LHCN-M2 (cell line): Measurements from ENCODE around the gene PINLYP. TPM values are rescaled to one million over a fixed set of nuclear protein-coding genes. Genes with fewer than 3 reads are reported as not detected.

Experiments
- DNase-seq: peaks from one replicate; pipeline ENCODE4 v3.0.0-alpha.2; 2012; ENCODE audit warnings: low read depth
- total RNA-seq: library from RNA; depleted of rRNA; stranded (reverse); fragments of >200 nt; gene quantifications from 2 replicates; pipeline ENCODE4 v1.2.3, GENCODE V29; 2014

Gene PINLYP
- total RNA-seq, 1 experiment from 2014 or later, result 0.29 TPM

DNA sequence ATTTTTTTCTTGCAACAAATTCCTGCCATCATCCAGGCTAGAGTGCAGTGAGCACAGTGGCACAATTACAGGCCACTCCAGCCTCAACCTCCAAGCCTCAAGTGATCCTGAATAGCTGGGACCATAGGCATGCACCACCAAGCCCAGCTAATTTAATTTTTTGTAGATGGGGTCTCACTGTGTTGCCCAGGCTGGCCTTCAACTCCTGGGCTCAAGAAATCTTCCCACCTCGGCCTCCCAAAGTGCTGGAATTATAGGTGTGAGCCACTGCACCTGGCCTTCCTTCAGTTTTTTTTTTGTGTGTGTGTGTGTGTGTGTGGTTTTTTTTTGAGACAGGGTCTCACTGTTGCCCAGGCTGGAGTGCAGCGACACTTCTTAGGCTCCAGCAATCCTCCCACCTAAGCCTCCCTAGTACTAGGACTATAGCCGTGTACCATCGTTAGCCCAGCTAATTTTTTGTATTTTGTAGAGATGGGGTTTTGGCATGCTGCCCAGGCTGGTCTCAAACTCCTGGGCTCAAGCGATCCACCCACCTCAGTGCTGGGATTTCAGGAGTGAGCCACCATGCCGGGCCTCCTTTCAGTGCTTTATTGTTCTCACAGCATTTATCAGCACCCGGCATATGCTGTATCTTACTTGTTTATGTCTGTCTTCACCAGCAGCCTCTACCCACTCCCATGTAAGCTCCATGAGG is 30.4 kb downstream of the PINLYP start:
- DNase-seq, result no peak

DNA sequence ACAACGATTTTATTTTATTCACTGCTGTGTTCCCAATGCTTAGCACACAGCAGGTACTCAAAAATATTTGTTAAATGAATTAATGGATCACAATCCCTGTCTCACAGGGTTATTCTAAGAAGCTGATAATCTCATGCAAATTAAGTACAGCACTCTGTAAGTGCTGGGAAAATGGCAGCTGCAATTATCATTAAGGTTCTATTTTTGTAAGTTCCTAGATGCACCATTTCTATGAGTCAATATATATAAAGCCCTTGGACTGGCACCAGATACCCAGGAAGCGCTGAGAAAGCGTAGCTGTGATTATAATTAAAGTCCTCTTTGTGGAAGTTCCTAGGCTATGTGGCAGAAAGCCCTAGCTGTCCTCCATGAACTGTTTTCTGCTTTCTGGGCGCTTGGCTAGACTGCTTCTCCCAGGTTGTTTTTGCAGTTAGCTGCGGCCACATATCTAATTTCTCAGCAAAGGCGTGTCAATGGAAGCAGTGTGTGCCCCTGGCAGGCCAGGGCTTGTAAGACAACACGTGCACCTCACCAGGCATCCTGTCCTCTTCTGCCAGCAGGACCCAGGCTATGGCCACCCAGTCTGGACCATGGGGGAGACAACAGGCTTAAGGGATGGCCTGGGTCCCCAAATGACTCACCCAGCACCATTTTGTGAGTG is 31.1 kb downstream of the PINLYP start:
- no peak for DNase-seq

GRCh38 chr19:43607238-43608205 is 31.9 kb downstream of the PINLYP start:
- no peak for DNase-seq

GRCh38 chr19:43609872-43610271 is 34.3 kb downstream of the PINLYP start:
- DNase-seq, result no peak

- DNase-seq, result no peak
Observed at GRCh38 chr19:43610493-43610892, 34.9 kb downstream of the PINLYP start.

DNA sequence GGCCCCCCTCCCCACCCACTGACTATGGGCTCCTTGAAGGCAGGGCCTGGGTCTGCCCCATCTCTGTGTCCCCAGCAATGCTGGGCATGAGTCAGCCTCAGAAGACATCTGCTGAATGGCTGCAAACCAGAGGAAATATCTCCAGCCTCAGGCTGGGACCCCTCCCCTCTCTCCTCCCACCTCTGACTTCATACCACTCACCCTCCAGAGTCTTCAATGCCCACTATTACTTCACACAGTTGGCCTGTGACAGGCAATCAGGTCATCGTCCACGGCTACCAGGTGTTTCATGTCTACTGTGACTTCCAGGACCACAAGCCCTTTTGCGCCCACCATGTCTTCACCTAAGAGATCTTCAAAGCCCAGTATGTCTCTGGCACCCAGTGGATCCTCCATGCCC is 36.2 kb downstream of the PINLYP start, which contains the start of gene SRRM5:
TSS of gene SRRM5 (plus strand) at position 301 of the 400 bp plus-strand sequence. CDS start at position 335, 34 bp downstream.
- DNase-seq, result no peak

DNA sequence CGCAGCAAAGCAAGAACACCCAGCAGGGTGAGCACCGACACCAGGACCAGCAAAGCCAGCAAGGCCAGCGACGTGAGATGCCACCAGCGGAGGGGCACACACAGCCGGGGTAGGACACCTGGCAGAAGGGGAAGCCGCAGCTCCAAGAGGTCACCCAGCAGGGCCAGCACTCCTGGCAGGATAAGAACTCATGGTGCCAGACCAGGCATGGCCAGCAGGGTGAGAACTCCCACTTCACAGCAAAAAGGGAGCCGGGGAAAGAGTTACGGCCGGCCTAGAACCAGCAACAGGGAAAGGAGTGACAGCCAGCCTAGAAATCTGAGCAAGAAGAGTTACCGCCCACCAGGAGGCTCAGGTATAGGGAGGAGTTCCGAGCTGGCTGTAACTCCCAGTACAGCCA is 36.8 kb downstream of the PINLYP start:
- DNase-seq, result no peak

DNA sequence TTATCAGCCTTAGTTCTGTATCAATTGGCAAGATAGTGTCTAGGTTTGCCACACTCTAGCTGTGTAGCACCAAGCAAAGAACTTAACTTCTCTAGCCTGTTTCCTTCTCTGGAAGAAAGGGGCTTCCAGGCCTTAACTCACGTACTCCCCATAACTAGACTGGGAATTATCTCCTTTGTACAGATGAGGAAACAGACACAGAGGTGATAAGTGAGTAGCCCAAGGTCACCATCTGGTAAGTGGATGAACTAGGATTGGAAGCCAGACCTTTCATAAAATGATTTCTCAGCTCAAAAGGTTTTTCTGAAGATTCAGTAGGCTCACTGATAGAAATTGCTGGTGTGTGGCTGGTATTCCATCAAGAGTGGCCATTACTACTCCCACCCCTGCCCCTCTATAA is 40.7 kb downstream of the PINLYP start:
- no peak for DNase-seq

- DNase-seq, result no peak
Observed at GRCh38 chr19:43616954-43617353, 41.4 kb downstream of the PINLYP start.

GRCh38 chr19:43618921-43619261 is 43.3 kb downstream of the PINLYP start:
- no peak for DNase-seq

DNA sequence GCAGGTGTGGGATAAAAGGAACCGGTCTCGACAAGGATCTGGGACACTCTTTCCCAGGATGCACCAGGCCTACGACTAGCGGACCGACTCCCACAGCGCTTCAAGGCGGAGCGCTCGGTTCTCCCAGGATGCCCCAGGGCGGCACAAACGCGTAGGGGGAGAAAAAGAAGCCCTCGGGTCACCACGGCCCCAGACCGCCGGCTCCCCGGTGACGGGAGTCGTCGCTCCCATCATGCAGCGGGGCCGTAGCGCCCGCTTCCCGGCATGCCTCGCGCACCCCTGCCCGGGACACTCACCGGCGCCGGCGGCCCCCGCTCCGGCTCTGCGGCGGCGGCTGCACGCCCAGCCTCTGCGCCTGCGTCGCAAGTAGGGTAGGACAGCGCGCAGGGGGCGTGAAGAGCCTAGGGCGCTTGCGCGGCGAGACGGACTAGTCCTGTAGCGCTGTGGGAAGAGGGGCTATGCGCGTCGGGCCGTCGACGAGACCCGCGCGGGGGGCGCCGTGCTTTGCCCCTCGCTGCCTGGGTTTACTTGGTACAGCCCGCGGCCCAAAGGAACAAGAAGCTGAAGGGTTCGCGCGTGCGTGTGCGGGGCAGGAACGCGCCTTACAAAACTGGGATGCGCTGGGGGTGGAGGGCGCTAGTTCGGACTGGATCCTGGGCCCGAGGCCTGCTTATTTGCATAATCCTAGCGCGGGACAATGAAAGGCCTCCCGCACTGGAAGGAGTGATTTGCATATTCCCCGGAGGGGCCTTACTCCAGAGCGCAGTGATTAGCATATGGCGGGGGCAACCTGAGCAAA is 43.9 kb downstream of the PINLYP start, which contains the start of gene ZNF428:
TSS of gene ZNF428 (minus strand) at position 368 of the 799 bp plus-strand sequence. CDS start 5,325 bp downstream, outside the sequence.
- peak; percentile 88 for DNase-seq

- no peak for DNase-seq
Observed at GRCh38 chr19:43620061-43621001, 44.7 kb downstream of the PINLYP start.

GRCh38 chr19:43622070-43622469 is 46.5 kb downstream of the PINLYP start:
- no peak for DNase-seq

GRCh38 chr19:43622956-43623355 is 47.4 kb downstream of the PINLYP start:
- no peak for DNase-seq

DNA sequence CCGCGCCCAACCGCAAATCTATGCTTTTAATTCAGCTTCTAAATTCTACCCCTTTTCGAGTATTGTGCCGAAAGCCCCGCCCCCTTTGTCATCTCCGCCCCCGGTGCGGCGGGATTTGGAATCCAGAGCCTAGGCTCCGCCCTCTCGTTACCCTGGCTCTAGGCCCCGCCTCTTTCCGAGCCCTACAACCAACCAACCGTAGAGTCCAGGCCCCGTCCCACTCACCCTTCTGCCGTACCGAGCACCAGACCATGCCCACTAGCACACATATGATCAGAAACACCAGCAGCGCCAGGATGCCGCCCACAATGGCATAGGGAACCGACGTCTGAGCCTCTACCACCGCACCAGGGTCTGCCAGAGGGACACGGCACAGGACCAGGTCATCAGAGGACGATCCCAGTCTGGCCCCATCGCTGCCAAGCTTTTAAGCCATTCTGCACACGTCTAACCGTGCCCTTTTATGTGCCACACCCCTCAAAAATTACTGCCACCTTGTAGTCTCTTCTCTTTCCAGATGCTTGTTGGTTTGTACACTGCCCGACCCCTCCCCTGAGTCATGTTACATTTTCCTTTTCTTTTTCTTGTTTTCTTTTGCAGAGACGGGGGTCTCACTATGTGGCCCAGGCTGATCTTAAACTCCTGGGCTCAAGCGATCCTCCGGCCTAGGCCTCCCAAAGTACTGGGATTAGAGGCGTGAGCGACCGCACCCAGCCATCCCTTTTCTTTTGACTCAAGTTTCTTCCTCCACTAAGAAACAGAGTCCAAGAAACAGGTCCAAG is 48.5 kb downstream of the PINLYP start:
- DNase-seq, result no peak

DNA sequence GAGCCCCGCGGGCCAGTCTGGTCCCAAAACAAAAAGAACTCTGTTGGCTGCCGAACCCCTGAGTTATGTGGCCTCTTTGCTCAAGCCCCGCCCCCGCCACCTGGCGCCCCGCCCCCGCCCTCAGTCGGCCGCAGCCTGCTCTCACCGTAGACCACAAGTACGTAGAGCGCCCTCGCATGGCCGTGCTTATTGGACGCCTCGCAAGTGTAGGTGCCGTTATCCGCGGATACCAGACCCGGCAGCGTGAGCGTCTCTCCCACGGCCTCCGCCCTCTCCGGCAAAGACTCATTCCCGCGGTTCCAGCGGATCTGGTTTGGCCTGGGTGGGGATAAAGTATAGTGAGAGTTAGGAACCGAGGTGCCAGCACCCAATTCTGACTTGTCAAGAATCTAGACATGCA is 49.3 kb downstream of the PINLYP start:
- no peak for DNase-seq

DNA sequence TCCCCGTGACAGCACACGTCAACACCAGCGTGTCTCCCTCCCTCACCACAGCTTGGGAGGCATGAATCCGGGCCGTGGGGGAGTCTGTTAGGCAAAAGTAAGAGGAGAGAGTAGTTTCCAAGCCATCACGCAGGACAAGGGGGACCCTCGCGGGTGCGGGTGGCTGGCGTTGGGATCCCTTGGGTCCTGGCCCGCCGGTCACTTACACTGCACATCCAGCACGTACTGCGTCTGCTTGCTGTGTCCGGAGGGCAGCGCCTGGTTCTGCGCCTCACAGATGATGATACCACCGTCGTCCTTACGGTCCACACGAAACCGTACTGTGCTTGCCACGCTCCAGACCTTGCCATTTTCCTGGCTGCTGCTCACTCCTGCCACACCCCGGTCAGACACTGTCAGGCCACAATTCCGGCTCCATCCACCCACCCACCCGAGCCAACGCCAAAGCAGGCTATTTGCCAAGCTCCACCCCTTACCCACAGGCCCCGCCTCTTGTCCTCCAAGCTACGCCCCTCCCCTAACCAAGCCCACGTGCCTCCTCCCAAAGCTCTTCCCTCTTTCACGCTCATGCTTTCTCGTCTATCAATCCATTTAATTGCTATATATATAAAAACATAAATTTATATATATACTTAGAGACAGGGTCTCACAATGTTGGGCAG is 50.4 kb downstream of the PINLYP start:
- DNase-seq, result no peak

- no peak for DNase-seq
Observed at GRCh38 chr19:43626838-43627237, 51.2 kb downstream of the PINLYP start.
